Neutrophil (primary cell): ENCODE data around the gene MPDU1.
"Not testable (repeated sequence)": the region's sequence is repeated elsewhere in the genome, so short reads cannot be mapped to it uniquely, and the experiment has no call there.

Experiments
- H3K27ac ChIP-seq: fragments of 200-600 bp; sonication (generic); 2 replicates; pipeline ENCODE4 v1.5.1; 2016; ENCODE audit warnings: mild to moderate bottlenecking, moderate library complexity
- H3K27me3 ChIP-seq: fragments of 200-600 bp; sonication (generic); 2 replicates; pipeline ENCODE4 v1.6.0; 2016; ENCODE audit warnings: mild to moderate bottlenecking
- H3K36me3 ChIP-seq: fragments of 200-600 bp; sonication (generic); 2 replicates; pipeline ENCODE4 v1.5.1; 2017
- H3K4me1 ChIP-seq, 2 experiments: fragments of 200-600 bp in 1 of 2; sonication (generic) in 1 of 2; 1 replicate in 1 of 2; 2 replicates in 1 of 2; pipeline versions ENCODE4 v1.5.1 to v1.6.1; 2013 to 2016; ENCODE audit warnings: low read depth in 1 of 2, low read length in 1 of 2, mild to moderate bottlenecking in 1 of 2, moderate library complexity in 1 of 2; ENCODE audit not compliant: control insufficient read depth in 1 of 2, insufficient read depth in 1 of 2
- H3K4me3 ChIP-seq, 2 experiments: fragments of 200-600 bp in 1 of 2; sonication (generic) in 1 of 2; 1 replicate in 1 of 2; 2 replicates in 1 of 2; pipeline ENCODE4 v1.5.1; 2013 to 2016; ENCODE audit warnings: low read depth in 1 of 2, low read length in 1 of 2, mild to moderate bottlenecking in 1 of 2, moderate library complexity in 1 of 2
- H3K9me3 ChIP-seq: fragments of 200-600 bp; sonication (generic); 2 replicates; pipeline ENCODE4 v1.5.1; 2016
- CTCF ChIP-seq: fragments of 200-600 bp; sonication (generic); IDR thresholded peaks from 2 replicates; pipeline ENCODE4 v1.5.1; 2016; ENCODE audit warnings: antibody characterized with exemption

Gene MPDU1

GRCh38 chr17:7618608-7619007, 35.0 kb downstream of the MPDU1 start:
- Histone ChIP-seq H3K27me3 (no peaks in the 10 kb centered on the region), H3K4me3 (no peak overlapping the region), H3K36me3 (no peaks in the 10 kb centered on the region), H3K27ac (no peak overlapping the region), H3K4me1 (peaks cover 9% of the 10 kb centered on the region in 2 experiments), H3K9me3 (no peaks in the 10 kb centered on the region)
- TF ChIP-seq CTCF = no peak

GRCh38 chr17:7620835-7621234, 37.2 kb downstream of the MPDU1 start:
- H3K9me3 ChIP-seq = no peaks in the 10 kb centered on the region
- H3K4me3 ChIP-seq = no peak overlapping the region
- no peak overlapping the region for H3K27ac ChIP-seq
- no peak for TF ChIP-seq CTCF
- no peaks in the 10 kb centered on the region for H3K36me3 ChIP-seq
- H3K27me3 ChIP-seq = no peaks in the 10 kb centered on the region
- H3K4me1 ChIP-seq = peaks cover under 1 to 4% of the 10 kb centered on the region in 2 experiments

- H3K4me3 ChIP-seq = no peak overlapping the region
- H3K27ac ChIP-seq = no peak overlapping the region
- H3K36me3 ChIP-seq = no peaks in the 10 kb centered on the region
- no peaks in the 10 kb centered on the region for H3K9me3 ChIP-seq
- peaks cover 18 to 22% of the 10 kb centered on the region in 2 experiments for H3K4me1 ChIP-seq
- no peak for TF ChIP-seq CTCF
- H3K27me3 ChIP-seq = no peaks in the 10 kb centered on the region
Measured at GRCh38 chr17:7623661-7624060, 40.0 kb downstream of the MPDU1 start.

GRCh38 chr17:7625749-7626148, 42.1 kb downstream of the MPDU1 start:
- H3K9me3 ChIP-seq, H3K4me3 ChIP-seq, H3K36me3 ChIP-seq, H3K27me3 ChIP-seq: not testable (repeated sequence)
- Histone ChIP-seq H3K4me1 (peaks cover 18 to 22% of the 10 kb centered on the region in 2 experiments), H3K27ac (peak overlapping the region; percentile 78)

GRCh38 chr17:7626307-7626706, 42.7 kb downstream of the MPDU1 start:
- Histone ChIP-seq H3K4me1 (peaks cover 18 to 22% of the 10 kb centered on the region in 2 experiments), H3K27ac (peak overlapping the region; percentile 78), H3K36me3 (no peaks in the 10 kb centered on the region), H3K4me3 (peak overlapping the region; percentile 64 to 75), H3K27me3 (no peaks in the 10 kb centered on the region), H3K9me3 (no peaks in the 10 kb centered on the region)
- no peak for TF ChIP-seq CTCF

GRCh38 chr17:7626956-7627249, 43.3 kb downstream of the MPDU1 start:
- Histone ChIP-seq H3K9me3 (no peaks in the 10 kb centered on the region), H3K36me3 (no peaks in the 10 kb centered on the region), H3K4me3 (peak overlapping the region; percentile 64 to 75), H3K4me1 (peaks cover 18 to 22% of the 10 kb centered on the region in 2 experiments), H3K27ac (peak overlapping the region; percentile 78), H3K27me3 (no peaks in the 10 kb centered on the region)
- no peak for TF ChIP-seq CTCF
